Adrenal gland (tissue), 12 donors: ENCODE measurements around the gene APOD. TPM values are rescaled to one million over a fixed set of nuclear protein-coding genes. Genes with fewer than 3 reads are reported as not detected.
A peak's percentile ranks its signal among the peaks of the same experiment; 100 is the strongest.
"Not testable (repeated sequence)": the region's sequence is repeated elsewhere in the genome, so short reads cannot be mapped to it uniquely, and the experiment has no call there.

Experiments
- DNase-seq, 7 donors: peaks; one replicate each; pipeline ENCODE4 v3.0.0-alpha.2; 2019 to 2020
- H3K27ac ChIP-seq, 5 donors: fragments of 200-600 bp; sonication (generic) in 4 of 5; 1 replicate in 3 of 5; 2 replicates in 2 of 5; pipeline versions ENCODE4 v1.5.1 to v1.8.0; 2016 to 2020; ENCODE audit warnings: mild to moderate bottlenecking in 1 of 5
- H3K27me3 ChIP-seq: fragments of 200-600 bp; 2 replicates; pipeline ENCODE4 v1.8.0; 2021
- H3K36me3 ChIP-seq, 2 donors: fragments of 200-600 bp; replicated peaks in 1 of 2; 1 replicate in 1 of 2; 2 replicates in 1 of 2; pipeline versions ENCODE4 v1.5.1 to v1.8.0; 2018 to 2022
- H3K4me1 ChIP-seq, 2 donors: fragments of 200-600 bp; replicated peaks in 1 of 2; 1 replicate in 1 of 2; 2 replicates in 1 of 2; pipeline versions ENCODE4 v1.5.1 to v1.8.0; 2018 to 2021
- H3K4me3 ChIP-seq, 4 donors: fragments of 200-600 bp; sonication (generic) in 3 of 4; one replicate each; pipeline ENCODE4 v1.5.1; 2016 to 2018
- H3K9me3 ChIP-seq, 3 donors: fragments of 200-600 bp; sonication (generic) in 1 of 3; replicated peaks in 1 of 3; 1 replicate in 2 of 3; 2 replicates in 1 of 3; pipeline versions ENCODE4 v1.5.1 to v1.8.0; 2016 to 2021
- CTCF ChIP-seq, 6 experiments: fragments of 450-650 bp in 4 of 6; fragments of 200-600 bp in 2 of 6; sonication (generic) in 1 of 6; IDR thresholded peaks; 1 replicate in 5 of 6; 2 replicates in 1 of 6; pipeline versions ENCODE4 v1.5.1 to v1.8.0; 2016 to 2021; ENCODE audit warnings: antibody characterized with exemption in 6 of 6, mild to moderate bottlenecking in 2 of 6, moderate library complexity in 1 of 6
- POLR2A ChIP-seq, 2 donors: fragments of 450-650 bp; IDR thresholded peaks; one replicate each; pipeline ENCODE4 v1.6.1; 2017; ENCODE audit warnings: antibody characterized with exemption in 2 of 2, mild to moderate bottlenecking in 2 of 2, moderate library complexity in 1 of 2
- WGBS, 4 donors: extraction: QIAGEN DNeasy Blood & Tissue Kit in 2 of 4; methylation state at CpG; one replicate each; pipeline versions ENCODE4 v1.1.5 to v1.1.7; 2013 to 2017; 5-methylcytosine and 5-hydroxymethylcytosine counted together
- intact Hi-C, 2 donors: fragments of 100-400 bp; cut with DNase I; formaldehyde crosslinking; loops; one replicate each; pipeline versions ENCODE4 v1.14.1 to v1.15.0; 2022 to 2023
- polyA plus RNA-seq, 3 donors: library from polyadenylated mRNA; stranded (reverse); fragments of 200-250 nt in 2 of 3; fragments of 350-450 nt in 1 of 3; fragmentation: Illumina TruSeq in 1 of 3; extraction: RNeasy Lipid Tissue Mini Kit (QIAGEN cat#74804) in 1 of 3; gene quantifications; one replicate each; pipeline ENCODE4 v1.2.3, GENCODE V29; 2013 to 2014
- total RNA-seq, 9 donors: library from RNA; depleted of rRNA in 4 of 9; stranded (reverse); fragments of >200 nt in 4 of 9; fragments of 120-200 nt in 1 of 9; fragmentation: NEBNext Ultra II Directional in 1 of 9; extraction: Animal tissue kit (Norgen Biotek cat#: 25700) in 1 of 9; gene quantifications; one replicate each; pipeline versions ENCODE4 v1.1.0 to v1.2.4, GENCODE V29; 2013 to 2023
- donor health status: healthy with polysubstance abuse.
- donor health status: Bipolar disorder and iron deficiency.
- donor health status: DM: yes; HTN: yes; CAD: no.
- donor health status: DM: no; HTN: no; CAD: no.
- donor health status: DM: no; HTN: no; CAD: no.
- donor health status: DM: yes; HTN: yes; CAD: no.

The APOD gene
- total and polyA plus RNA-seq, 12 donors = 5.1 to 523 (median 38.9) TPM

DNA sequence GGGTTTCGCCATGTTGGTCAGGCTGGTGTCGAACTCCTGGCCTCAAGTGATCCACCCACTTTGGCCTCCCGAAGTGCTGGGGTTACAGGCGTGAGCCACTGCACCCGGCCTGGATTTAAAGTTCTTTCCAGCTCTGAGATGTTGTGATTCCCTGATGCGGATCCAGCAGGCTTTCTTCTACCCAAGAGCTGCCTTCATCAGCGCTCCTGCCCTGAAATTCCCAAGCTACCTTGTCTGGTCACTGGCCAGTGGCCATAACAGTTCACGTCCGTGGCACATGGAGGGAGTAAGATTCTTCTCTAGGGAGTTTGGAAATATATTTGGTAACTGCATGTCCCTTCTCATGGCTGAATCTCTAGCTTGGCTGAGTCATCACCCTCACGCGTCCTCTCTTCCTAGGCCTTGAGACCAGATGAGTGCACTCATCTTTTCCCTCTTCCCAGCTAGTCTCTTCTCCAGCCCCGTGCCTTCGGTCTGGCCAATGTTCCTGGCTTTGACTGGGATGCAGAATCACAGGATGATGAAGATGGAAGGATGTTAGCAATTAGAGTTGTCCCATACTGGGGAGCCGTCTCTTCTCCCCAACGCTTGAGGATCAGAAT, 29.8 kb upstream of the APOD start:
- WGBS, 4 donors = 68 to 82% (median 74%) methylated on average over 13 to 15 of the region's 15 CpGs
- Histone ChIP-seq H3K27me3 (no peaks in the 10 kb centered on the region), H3K27ac (no peak overlapping the region), H3K4me3 (no peak overlapping the region), H3K4me1 (no peaks in the 10 kb centered on the region), H3K9me3 (no peaks in the 10 kb centered on the region), H3K36me3 (no peaks in the 10 kb centered on the region)
- intact Hi-C loops = no loop called here
- peak in 5 of 7 donors; percentile 31 to 71 (median 39) for DNase-seq
- TF ChIP-seq CTCF (IDR thresholded peaks at IDR 0.05) (no peak), POLR2A (IDR thresholded peaks at IDR 0.05) (no peak)

GRCh38 chr3:195612075-195612800, 28.5 kb upstream of the APOD start:
- H3K27me3 ChIP-seq = no peaks in the 10 kb centered on the region
- intact Hi-C loops = no loop called here
- H3K27ac ChIP-seq = no peak overlapping the region
- no peak overlapping the region for H3K4me3 ChIP-seq
- H3K9me3 ChIP-seq = no peaks in the 10 kb centered on the region
- H3K36me3 ChIP-seq = no peaks in the 10 kb centered on the region
- WGBS, 4 donors = 56 to 77% (median 59%) methylated on average over 8 of the region's 8 CpGs
- no peak for TF ChIP-seq POLR2A (IDR thresholded peaks at IDR 0.05)
- H3K4me1 ChIP-seq = no peaks in the 10 kb centered on the region
- DNase-seq = peak in 2 of 7 donors; percentile 18 to 44

DNA sequence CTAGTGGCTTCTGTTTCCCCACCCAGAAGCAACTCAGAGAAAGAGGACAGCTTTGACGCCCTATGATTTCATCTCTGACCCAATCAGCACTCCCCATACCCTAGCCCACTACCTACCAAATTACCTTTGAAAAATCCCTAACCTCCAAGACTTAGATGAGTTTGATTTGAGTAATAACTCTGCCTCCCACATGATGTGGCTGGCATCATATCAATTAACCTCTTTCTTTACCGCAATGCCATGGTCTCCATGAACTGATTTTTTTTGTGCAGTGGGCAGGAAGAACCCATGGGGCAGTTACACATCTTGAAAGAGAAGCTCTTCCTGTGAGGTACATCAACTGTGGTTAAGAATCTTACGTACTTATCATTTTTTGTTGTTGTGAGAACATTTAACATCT, 25.5 kb upstream of the APOD start:
- intact Hi-C loops = no loop called here
- DNase-seq = peak in 1 of 7 donors; percentile 2

GRCh38 chr3:195601785-195602184, 18.0 kb upstream of the APOD start:
- DNase-seq, intact Hi-C loops, H3K4me3 ChIP-seq, H3K4me1 ChIP-seq, H3K27me3 ChIP-seq, H3K27ac ChIP-seq, H3K9me3 ChIP-seq, H3K36me3 ChIP-seq: not testable (repeated sequence)
- 56 to 68% (median 64%) methylated on average over 2 of the region's 2 CpGs for WGBS, 4 donors

More for the DNA sequence above, 25.5 kb upstream of the APOD start:
- Histone ChIP-seq H3K4me1 (no peaks in the 10 kb centered on the region), H3K27me3 (no peaks in the 10 kb centered on the region), H3K27ac (no peak overlapping the region), H3K9me3 (no peaks in the 10 kb centered on the region), H3K4me3 (no peak overlapping the region), H3K36me3 (no peaks in the 10 kb centered on the region)
- 64 to 86% (median 78%) methylated on average over 3 of the region's 3 CpGs for WGBS, 4 donors
- TF ChIP-seq POLR2A (IDR thresholded peaks at IDR 0.05) (no peak), CTCF (IDR thresholded peaks at IDR 0.05) (no peak)

DNA sequence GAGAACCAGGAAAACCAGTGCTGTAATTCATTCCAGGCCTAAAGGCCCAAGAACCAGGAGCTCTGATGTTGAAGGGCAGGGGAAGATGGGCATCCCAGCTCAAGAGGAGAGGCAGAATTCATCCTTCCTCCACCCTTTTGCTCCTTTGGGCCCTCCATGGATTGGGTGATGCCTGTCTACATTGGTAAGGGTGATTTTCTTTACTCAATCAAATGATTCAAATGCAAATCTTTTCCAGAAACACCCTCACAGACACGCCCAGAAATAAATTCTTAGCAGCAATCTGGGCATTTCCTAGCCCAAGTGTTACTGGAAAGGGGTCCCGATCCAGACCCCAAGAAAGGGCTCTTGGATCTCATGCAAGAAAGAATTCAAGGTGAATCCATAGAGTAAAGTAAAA, 17.6 kb upstream of the APOD start:
- TF ChIP-seq CTCF (IDR thresholded peaks at IDR 0.05) (no peak), POLR2A (IDR thresholded peaks at IDR 0.05) (no peak)
- Histone ChIP-seq H3K36me3 (no peaks in the 10 kb centered on the region), H3K27ac (no peak overlapping the region), H3K4me1 (no peaks in the 10 kb centered on the region), H3K27me3 (no peaks in the 10 kb centered on the region), H3K9me3 (no peaks in the 10 kb centered on the region), H3K4me3 (no peak overlapping the region)
- DNase-seq = peak in 1 of 7 donors; percentile 6
- WGBS, 4 donors = 90 to 95% (median 93%) methylated on average over 2 of the region's 2 CpGs
- intact Hi-C loops = no loop called here

DNA sequence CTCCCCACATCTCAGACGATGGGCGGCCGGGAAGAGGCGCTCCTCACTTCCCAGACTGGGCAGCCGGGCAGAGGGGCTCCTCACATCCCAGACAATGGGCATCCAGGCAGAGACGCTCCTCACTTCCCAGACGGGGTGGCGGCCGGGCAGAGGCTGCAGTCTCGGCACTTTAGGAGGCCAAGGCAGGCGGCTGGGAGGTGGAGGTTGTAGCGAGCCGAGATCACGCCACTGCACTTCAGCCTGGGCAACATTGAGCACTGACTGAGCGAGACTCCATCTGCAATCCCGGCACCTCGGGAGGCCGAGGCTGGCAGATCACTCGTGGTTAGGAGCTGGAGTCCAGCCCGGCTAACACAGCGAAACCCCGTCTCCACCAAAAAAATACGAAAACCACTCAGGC, 16.2 kb upstream of the APOD start:
- intact Hi-C loops, H3K4me1 ChIP-seq, H3K27me3 ChIP-seq, H3K9me3 ChIP-seq, H3K36me3 ChIP-seq, H3K4me3 ChIP-seq, H3K27ac ChIP-seq: not testable (repeated sequence)
- DNase-seq = peak in 1 of 7 donors; percentile 25
- 85 to 91% (median 89%) methylated on average over 13 to 20 of the region's 23 CpGs for WGBS, 4 donors

- H3K36me3 ChIP-seq, H3K27me3 ChIP-seq, intact Hi-C loops, H3K9me3 ChIP-seq, H3K4me1 ChIP-seq, H3K4me3 ChIP-seq, H3K27ac ChIP-seq: not testable (repeated sequence)
- WGBS, 4 donors = 92 to 96% (median 95%) methylated on average over 9 to 24 of the region's 24 CpGs
- peak in 1 of 7 donors; percentile 4 for DNase-seq
These were observed 15.8 kb upstream of the APOD start for GRCh38 chr3:195599516-195599915.
